Measurements from ENCODE around the gene LEAP2. TPM values are rescaled to one million over a fixed set of nuclear protein-coding genes. Genes with fewer than 3 reads are reported as not detected.

LEAP2 gene, protein sequence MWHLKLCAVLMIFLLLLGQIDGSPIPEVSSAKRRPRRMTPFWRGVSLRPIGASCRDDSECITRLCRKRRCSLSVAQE
- total RNA-seq (2014; rRNA removed; shearing (Covaris generic); ENCODE audit: low replicate concordance), result 1.4 TPM in 1 of 2 replicates, not detected in the other

DNA sequence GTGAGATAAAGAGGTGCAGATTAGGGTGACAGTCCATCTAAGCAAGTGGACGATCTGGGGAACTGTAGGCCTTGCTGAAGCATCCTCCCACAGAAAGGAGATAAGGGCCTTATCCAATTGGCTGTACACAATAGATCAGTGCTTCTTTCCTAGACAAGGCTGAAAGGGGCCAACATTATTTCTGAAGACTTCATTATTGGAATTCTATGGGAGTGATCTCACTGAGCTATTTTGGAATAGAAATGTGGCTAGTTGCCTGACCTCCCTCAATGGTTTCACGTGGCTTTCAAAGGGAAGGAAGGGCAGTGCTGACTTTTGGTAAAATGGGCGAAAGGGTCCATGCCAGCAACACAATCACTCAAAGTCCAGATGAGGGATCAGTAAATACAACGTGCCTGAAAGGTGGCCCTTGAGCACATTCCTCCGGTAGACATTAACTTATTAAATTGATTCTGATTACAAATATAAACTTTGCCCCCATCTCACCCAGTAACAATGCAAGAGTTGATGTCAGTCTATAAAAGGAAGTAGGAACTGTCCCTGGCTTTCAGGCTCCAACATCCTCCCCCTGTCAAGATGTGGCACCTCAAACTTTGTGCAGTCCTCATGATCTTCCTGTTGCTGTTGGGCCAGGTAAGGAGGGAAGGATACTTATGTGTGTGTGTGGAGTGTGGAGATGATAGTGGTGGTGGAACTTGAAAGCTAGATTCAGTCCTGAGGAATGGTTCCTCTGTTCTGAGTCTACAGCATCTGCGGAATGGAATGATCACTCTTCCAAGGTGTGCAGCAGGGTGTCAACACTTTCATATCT lies at the start of gene LEAP2:
LEAP2 (plus strand) TSS at position 550 of the 811 bp plus-strand sequence; CDS start at position 577, 27 bp downstream.
- Histone ChIP-seq H3K36me3 (peaks cover 86% of the 10 kb centered on the region), H3K9me3 (no peaks in the 10 kb centered on the region), H3K27me3 (no peaks in the 10 kb centered on the region), H3K4me3 (no peak within 1 kb of the TSS)
- DNase-seq, result no peak

DNA sequence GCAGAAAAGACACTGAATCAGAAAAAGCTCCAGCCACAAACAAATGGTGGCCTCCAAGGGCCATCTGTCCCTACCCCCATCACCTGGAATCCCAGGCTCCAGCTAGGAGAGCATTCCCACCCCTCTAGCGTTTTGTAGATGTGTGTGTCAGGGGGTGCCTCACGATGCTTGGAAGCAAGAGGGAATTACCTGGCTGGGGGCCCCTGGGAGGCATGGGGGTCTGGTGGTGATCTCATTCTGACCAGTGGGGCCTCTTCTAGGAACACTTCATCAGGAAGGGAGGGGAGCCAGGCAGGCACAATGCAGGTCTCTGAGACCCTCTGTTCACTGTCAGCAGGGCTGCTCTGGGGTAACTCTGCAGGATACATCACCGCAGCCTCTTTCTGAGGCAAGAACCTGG lies 49.0 kb upstream of the LEAP2 start:
- Histone ChIP-seq H3K36me3 (peaks cover 13% of the 10 kb centered on the region), H3K27me3 (no peaks in the 10 kb centered on the region), H3K4me3 (no peak overlapping the region), H3K9me3 (no peaks in the 10 kb centered on the region)
- DNase-seq, result no peak

DNA sequence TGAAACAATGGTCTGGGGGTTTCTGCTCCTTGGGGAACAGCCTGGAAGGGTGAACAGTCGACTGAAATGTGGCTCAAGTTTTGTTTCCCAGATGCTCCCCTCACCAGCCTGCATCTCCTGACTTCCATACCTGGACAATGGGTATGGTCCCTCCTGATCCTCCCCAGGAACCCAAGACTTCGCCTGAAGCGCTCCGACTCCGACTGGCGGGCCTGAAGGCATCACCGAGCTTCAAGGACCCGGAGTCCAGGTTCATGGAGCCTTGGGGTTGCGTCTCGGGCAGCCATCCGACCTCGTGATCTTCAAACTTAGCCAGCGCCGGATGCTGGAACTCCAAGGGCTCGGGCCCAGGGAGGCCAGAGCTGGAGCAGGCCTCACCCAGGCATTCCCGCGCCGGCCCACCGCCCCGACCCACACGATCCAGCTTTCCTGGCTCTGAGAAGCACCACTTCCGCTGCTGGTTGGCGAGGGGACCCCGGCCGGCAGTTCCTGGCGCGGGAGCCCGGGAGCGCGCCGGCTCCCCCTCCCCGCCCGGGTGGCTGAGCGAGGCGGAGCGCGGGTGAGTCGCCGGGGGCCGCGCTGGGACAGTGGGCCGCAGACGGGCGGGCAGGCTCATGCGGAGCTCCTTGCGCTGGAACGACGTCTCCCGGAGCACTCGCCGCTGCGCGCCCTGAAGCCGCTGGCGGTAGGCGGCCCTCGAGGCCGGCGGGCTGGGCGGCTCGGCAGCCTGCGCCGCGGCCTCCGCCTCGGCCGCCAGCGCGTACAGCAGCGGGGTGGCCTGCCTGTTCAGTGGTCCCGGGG lies 48.2 kb upstream of the LEAP2 start:
- Histone ChIP-seq H3K36me3 (peaks cover 13% of the 10 kb centered on the region), H3K9me3 (no peaks in the 10 kb centered on the region), H3K4me3 (no peak overlapping the region), H3K27me3 (no peaks in the 10 kb centered on the region)
- no peak for DNase-seq

DNA sequence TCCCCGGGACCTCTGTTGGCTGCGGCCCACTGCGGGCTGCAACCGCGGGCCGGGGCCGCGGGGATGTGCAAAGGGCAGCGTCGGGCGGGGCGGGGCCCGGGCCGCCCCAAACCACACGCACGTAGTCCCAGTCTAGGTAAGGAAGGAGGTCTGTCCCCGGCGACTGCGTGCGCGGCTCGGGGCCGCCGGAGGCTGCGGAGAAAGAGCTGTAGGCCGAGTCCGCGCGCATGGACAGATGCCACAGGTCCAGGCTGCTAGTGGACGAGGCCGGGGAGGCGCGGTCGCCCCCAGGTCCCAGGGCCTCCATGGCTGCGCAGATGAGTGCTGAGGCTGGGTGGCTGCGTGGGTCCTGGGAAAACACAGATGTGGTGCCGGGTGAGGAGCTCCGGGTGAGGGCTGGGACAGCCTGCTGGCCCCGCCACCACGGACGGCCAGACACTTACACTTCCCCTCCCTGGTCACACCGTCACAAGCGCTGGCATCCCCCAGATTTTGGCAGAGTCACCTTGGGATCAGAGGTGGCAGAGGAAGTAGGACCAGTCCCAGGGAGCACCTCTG lies 47.6 kb upstream of the LEAP2 start:
- Histone ChIP-seq H3K27me3 (no peaks in the 10 kb centered on the region), H3K9me3 (no peaks in the 10 kb centered on the region), H3K36me3 (peaks cover 13% of the 10 kb centered on the region), H3K4me3 (no peak overlapping the region)
- DNase-seq, result no peak

DNA sequence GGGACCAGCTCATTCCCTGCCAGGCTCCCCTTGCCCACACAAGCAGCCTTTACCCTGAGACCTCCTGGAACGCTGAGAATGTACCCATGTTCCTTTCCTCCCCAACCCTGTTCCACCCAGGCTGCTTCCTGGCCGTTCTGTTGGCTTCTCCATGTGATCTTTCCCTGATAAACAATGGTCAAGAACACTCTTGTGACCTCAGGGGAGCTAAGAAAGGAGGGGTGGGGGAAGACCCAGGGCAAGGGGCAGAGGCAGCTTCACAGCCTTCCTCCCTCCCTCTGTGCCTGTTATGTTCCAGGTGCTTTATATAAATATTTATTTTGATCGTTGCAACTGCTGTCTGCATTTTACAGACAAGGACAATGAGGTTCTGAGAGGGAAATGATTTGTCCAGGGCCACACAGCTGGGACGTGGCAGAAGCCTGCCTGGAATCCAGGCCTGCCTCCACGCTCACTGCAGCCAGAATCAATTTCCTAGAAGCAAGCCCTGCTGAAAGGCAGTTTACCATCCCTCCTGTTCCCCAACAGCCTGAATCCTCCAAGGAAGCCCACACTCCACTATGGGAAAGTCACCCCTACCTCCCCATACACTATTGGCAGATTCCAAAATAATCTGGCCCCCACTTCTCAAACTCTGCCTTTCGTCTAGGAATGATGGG lies 46.9 kb upstream of the LEAP2 start:
- Histone ChIP-seq H3K9me3 (no peaks in the 10 kb centered on the region), H3K36me3 (peaks cover 13% of the 10 kb centered on the region), H3K27me3 (no peaks in the 10 kb centered on the region), H3K4me3 (no peak overlapping the region)
- no peak for DNase-seq

DNA sequence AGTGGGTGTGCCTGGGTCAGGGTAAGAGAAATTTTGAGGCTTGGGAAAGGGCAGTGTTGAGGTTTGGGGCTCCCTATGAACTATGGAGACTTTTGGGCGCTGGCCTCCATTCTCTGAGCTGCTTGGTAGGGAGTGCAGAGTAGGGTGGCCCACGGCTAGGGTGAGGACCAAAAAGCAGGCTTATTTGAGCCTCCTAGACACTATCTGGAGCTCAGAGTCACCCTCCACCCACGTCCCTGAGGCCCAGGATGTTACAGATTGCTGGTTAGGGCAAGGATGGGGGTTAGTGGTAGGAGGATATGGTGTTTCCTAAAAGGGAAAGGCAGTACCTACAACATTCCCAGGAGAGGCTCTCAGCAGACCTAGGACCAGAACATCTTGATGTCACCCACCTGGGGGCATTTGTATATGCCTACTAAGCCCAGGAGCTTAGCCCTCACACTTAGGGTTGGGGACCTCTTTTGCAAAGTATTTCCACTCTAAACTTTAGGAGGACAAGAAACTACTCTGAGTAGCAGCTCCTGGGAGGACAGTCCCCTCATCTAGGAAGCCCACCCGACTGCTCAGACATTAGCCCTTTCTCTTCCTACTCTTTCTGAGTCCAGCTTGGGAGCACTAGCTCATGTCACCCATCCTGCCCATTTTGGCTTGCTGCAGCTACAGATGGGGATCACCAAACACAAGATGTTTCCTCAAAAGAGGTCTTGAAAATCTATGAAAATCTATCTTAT lies 45.4 kb upstream of the LEAP2 start:
- DNase-seq, result no peak
- H3K4me3 ChIP-seq, result no peak overlapping the region
- peaks cover 13% of the 10 kb centered on the region for H3K36me3 ChIP-seq
- no peaks in the 10 kb centered on the region for H3K9me3 ChIP-seq
- H3K27me3 ChIP-seq, result no peaks in the 10 kb centered on the region

DNA sequence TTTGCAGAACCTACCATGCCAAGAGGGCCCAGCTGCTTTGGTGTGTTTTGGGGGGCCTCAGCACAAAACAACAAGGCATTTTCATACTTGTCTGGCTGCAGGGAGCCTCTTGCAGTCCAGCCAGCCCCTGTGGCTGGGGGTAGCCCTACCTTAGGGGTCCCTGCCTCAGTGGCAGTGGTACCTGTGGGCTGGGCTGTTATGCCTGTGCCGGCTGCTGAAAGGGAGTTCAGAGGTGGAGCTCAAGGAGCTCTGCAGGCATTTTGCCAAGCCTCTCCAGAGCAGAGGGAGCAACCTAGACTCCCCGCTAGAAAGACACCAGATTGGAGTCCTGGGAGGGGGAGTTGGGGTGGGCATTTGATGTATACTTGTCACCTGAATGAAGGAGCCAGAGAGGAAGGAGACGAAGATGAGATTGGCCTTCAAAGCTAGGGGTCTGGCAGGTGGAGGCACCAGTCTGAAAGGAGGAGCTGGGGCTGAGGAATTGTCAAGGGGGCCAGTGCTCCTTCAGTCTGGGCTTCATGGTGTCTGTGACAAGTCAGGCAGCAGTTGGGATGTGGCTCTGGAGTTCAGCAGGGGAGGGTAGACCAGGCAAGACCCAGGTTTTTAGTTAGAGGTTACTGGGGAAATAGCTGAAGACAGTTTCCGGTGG lies 44.5 kb upstream of the LEAP2 start:
- Histone ChIP-seq H3K4me3 (peak overlapping the region; percentile 51), H3K36me3 (peaks cover 13% of the 10 kb centered on the region), H3K27me3 (no peaks in the 10 kb centered on the region), H3K9me3 (no peaks in the 10 kb centered on the region)
- no peak for DNase-seq

DNA sequence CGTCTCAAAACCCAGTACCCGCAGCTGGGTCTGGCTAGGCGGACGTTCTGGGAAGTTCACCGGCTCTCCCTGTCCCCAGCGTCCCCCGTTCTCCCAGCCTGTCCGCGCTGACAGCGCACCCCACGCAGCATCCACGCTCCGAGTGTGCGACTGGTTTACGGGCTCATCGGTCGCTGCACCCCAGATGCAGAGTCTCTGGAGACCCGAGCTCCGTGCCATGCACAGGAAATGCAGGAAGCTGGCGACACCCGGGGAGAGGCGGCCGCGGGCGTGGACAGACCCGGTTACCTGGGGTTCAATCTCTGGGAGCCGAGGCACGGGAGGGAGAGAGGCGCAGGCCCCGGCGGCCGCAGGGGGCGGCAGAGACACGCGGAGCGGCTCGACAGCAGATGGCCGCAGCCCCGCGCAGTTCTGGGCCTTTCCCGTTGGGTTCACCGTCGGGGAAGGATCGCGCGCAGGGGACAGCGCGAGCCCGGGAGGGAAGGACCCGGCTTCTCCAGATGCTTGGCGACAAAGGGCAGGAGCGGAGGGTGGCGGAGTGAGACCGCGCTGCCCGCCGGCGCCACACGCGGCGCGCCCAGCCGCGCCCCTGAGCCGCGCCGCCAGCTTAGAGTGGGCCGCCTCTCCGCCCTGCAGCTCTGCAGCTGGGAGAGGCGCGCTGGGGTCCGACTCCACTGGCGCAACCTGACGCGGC lies 43.6 kb upstream of the LEAP2 start:
- H3K36me3 ChIP-seq, result peaks cover 10% of the 10 kb centered on the region
- DNase-seq, result peak; percentile 84
- peak overlapping the region; percentile 51 for H3K4me3 ChIP-seq
- H3K27me3 ChIP-seq, result no peaks in the 10 kb centered on the region
- H3K9me3 ChIP-seq, result no peaks in the 10 kb centered on the region

DNA sequence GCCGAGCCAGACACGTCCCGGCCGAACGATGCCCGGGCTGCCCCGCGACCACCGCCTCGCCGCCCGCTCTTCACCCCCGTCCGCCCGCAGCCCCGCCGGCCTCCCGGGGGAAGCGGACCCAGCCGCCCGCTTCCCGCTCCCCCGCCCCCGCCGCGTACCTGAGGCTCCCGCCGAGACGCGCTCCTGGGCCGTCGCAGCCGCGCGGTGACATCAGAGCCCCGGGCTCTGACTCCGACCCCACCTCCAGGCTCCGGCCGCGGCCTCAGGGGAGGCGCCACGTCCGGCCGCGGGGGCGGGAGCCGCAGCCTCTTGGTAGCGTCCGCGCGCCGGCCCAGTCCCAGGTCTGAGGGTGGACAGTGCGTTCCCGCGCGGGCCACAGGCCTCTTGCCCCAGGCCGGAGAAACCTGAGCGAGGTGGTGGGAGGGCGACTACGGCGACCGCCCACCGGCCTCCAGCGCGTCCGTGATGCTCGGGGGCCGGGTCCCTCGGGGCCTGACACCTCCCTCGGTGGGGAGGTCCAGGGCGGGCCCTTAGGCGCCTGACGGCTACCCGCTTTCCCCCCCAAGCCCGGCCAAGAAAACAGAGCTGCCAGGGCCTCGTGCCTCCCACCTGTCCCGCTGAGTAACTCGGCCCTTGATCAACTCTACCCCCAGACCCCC lies 42.9 kb upstream of the LEAP2 start, which contains the start of gene SHROOM1:
SHROOM1 (minus strand) TSS at position 212 of the 659 bp plus-strand sequence. CDS start 4,507 bp downstream, outside the sequence.
- no peaks in the 10 kb centered on the region for H3K9me3 ChIP-seq
- peak within 1 kb of the TSS; percentile 51 for H3K4me3 ChIP-seq
- peak; percentile 86 for DNase-seq
- no peaks in the 10 kb centered on the region for H3K27me3 ChIP-seq
- H3K36me3 ChIP-seq, result peaks cover 7% of the 10 kb centered on the region

DNA sequence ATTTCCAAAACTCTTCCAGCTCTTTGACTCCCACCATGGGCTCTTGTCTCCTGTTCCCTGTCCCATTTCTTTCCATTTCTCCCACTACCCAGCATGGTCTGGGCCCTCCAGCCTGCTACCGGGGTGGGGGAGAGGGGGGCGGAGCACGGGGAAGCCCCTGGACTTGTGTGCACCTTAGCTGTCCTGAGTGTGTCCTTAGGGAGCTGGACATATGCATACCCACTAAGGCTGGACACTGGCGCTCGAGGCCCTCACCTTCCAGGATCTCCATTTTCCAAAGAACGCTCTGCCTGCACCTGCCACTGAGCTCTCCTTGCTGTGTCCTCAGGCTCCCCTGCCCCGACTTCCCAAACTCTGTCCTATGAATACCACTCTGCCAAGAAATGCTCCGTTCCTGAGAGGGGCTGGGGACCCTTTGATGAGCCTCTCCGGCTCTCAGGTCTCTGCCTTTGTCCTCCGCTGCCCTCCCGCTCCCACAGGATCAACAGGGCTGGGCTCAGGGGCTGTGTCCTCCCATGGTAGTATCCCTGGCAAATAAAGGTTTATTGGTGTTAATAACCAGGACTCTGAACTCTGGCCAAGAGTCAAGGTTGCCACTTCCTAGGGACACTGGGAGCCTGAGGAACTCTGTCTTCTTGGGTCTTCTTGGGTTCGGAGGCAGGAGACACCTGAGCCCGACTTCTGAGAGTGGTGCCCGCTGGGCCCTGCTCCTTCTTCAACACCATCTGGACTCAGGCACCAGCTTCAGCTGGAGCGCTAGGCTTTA lies 42.2 kb upstream of the LEAP2 start:
- no peak for DNase-seq
- H3K27me3 ChIP-seq, result no peaks in the 10 kb centered on the region
- H3K4me3 ChIP-seq, result peak overlapping the region; percentile 51
- peaks cover 7% of the 10 kb centered on the region for H3K36me3 ChIP-seq
- H3K9me3 ChIP-seq, result no peaks in the 10 kb centered on the region

DNA sequence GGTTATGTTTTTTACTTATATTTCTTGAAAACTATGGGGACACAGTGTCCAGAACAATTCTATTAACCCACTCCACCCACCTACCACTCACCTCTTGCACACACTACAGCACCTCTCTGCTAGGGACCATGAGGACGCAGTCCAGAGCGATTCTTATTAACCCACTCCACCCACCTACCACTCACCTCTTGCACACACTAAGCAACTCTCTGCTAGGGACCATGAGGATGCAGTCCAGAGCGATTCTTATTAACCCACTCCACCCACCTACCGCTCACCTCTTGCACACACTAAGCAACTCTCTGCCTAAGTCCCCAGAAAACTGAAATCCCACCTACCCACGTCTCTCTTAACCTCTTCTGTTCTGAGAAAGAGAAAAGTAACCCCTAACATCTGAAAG lies 40.9 kb upstream of the LEAP2 start:
- Histone ChIP-seq H3K4me3 (no peak overlapping the region), H3K9me3 (no peaks in the 10 kb centered on the region), H3K36me3 (peaks cover 7% of the 10 kb centered on the region), H3K27me3 (no peaks in the 10 kb centered on the region)
- no peak for DNase-seq

DNA sequence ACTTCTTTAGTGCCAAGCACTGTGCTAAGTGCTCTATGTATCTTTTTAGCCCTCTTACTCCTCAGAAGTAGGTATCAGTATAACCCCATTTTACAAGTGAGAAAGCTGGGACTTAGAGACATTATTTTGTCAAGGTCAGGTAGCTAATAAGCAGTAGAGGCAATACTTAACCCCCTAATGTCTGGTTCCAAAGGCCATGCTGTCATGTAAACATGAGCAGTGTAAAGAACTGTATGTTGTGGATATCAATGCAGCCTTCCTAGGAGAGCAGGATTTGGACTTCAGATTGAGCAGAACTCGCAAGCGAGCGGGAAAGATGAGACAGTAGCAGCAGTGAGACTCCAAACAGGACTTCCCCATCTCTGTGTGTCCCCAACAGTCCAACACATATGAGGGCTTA lies 39.4 kb upstream of the LEAP2 start:
- H3K27me3 ChIP-seq, result no peaks in the 10 kb centered on the region
- H3K36me3 ChIP-seq, result no peaks in the 10 kb centered on the region; the same call in 1 of the 2 replicates
- no peak for DNase-seq
- H3K4me3 ChIP-seq, result no peak overlapping the region
- no peaks in the 10 kb centered on the region for H3K9me3 ChIP-seq

DNA sequence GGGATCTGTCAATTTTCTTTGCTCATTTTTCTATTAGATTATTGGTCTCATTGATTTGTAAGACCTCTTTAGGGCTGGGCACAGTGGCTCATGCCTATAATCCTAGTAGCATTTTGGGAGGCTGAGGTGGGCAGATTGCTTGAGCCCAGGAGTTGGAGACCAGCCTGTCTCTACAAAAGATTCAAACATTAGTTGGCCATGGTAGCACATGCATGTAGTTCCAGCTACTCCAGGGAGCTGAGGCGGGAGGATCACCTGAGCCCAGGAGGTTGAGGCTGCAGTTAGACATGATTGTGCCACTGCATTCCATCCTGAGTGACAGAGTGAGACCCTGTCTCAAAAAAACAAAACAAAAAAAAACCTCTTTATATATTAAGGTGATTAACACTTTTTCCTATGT lies 36.6 kb upstream of the LEAP2 start:
- Histone ChIP-seq H3K27me3 (no peaks in the 10 kb centered on the region), H3K9me3 (no peaks in the 10 kb centered on the region), H3K36me3 (no peaks in the 10 kb centered on the region), H3K4me3 (no peak overlapping the region)
- DNase-seq, result no peak

DNA sequence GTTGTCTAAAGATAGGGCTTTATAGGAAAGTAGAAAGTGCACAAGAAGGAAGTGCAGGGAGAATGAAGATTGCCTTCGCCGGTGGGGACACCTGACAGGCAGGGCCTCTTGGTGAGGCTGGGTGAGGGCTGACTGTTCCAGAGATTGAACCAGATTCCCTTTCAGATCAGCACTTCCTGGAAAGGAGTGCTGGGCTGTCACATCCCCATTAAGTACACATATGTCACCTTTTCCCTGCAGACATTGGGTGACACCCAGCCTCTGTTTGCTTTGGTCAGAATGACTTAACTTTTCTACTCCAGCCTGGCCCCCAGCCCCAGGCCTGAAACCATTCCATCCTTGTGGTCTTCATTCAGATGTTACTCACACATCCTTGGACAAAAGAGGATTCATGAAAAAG lies 35.6 kb upstream of the LEAP2 start:
- Histone ChIP-seq H3K27me3 (no peaks in the 10 kb centered on the region), H3K36me3 (no peaks in the 10 kb centered on the region), H3K4me3 (no peak overlapping the region), H3K9me3 (no peaks in the 10 kb centered on the region)
- no peak for DNase-seq

Measured in MG63 (cell line).